ENCODE results near the gene THEM5. TPM values are rescaled to one million over a fixed set of nuclear protein-coding genes. Genes with fewer than 3 reads are reported as not detected.
A peak's percentile ranks its signal among the peaks of the same experiment; 100 is the strongest.
"Not testable (repeated sequence)": the region's sequence is repeated elsewhere in the genome, so short reads cannot be mapped to it uniquely, and the experiment has no call there.

THEM5 gene
- total RNA-seq, 1 donor from 2014 or later = not detected

DNA sequence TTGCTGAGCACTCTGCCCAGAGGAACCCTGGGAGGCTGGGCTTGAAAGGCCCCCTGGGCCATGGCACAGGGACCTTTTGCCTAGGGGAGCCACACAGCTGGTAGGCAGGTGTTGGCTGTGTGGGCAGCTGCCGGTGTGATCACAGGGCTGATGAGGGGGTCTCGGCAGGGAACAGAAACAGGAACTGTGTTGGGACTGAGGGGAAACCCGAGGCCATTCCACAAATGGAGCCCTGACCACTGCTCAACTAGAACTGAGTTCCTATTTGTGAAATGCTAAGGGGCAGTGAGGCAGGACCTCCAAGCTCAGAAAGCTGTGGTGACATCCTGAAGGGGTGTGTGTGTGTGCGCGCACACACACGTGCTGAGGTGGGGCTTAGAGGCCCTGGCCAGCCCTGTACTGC is 6.4 kb upstream of the THEM5 start:
- H3K4me3 Mint-ChIP-seq = no peak overlapping the region
- H3K27ac Mint-ChIP-seq = no peak overlapping the region
- H3K4me1 Mint-ChIP-seq = peaks cover 21% of the 10 kb centered on the region
- no peaks in the 10 kb centered on the region for H3K27me3 Mint-ChIP-seq (ENCODE audit: low read depth)
- DNase-seq (ENCODE audit: low spot score in 2 of 2, unreplicated experiment in 2 of 2) = no peak
- TF ChIP-seq, protein P1, sequence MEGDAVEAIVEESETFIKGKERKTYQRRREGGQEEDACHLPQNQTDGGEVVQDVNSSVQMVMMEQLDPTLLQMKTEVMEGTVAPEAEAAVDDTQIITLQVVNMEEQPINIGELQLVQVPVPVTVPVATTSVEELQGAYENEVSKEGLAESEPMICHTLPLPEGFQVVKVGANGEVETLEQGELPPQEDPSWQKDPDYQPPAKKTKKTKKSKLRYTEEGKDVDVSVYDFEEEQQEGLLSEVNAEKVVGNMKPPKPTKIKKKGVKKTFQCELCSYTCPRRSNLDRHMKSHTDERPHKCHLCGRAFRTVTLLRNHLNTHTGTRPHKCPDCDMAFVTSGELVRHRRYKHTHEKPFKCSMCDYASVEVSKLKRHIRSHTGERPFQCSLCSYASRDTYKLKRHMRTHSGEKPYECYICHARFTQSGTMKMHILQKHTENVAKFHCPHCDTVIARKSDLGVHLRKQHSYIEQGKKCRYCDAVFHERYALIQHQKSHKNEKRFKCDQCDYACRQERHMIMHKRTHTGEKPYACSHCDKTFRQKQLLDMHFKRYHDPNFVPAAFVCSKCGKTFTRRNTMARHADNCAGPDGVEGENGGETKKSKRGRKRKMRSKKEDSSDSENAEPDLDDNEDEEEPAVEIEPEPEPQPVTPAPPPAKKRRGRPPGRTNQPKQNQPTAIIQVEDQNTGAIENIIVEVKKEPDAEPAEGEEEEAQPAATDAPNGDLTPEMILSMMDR (IDR thresholded peaks at IDR 0.05; ENCODE audit: unreplicated experiment) = no peak
- no peaks in the 10 kb centered on the region for H3K9me3 Mint-ChIP-seq
- no peaks in the 10 kb centered on the region for H3K36me3 Mint-ChIP-seq

DNA sequence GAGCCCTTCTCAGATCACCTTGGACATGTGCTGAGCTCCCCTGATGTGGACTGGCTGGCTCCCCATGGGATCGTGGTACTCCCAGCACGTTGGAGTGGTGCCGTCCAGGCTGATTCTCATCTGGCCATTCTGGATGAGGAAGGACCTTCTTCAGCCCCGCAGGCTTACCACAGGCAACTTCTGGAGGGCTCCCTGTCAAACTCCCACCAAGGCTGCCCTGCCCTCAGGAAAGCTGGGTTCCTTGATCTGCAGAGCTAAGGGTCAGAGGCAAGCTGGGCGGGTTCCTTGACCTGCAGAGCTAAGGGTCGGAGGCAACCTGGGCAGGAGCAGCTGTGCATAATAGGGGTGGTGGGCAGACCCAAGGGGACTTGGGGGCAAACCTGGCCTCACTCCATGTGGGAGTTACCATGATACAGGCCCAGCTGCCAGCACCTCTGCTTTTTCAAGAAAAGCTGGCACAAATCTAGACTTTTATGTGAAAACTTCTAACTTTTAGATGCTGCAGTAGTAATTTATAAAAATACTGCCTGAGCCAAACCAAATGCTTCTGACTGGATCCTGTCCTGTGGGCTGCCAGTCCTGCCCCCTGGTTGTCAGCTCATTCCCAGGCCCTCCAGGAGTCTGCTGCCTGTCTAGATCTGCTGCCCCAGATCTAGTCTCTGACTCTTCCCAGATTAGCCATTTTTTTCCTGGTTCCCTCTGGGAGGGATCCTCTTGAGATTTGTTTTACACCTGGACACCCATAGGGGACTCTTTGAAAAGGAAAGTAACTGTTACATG is 5.6 kb upstream of the THEM5 start:
- H3K4me1 Mint-ChIP-seq = peaks cover 21% of the 10 kb centered on the region
- no peak for DNase-seq (ENCODE audit: low spot score in 2 of 2, unreplicated experiment in 2 of 2)
- TF ChIP-seq, protein P1 (IDR thresholded peaks at IDR 0.05; ENCODE audit: unreplicated experiment) = no peak
- no peaks in the 10 kb centered on the region for H3K27me3 Mint-ChIP-seq (ENCODE audit: low read depth)
- no peak overlapping the region for H3K27ac Mint-ChIP-seq
- H3K36me3 Mint-ChIP-seq = no peaks in the 10 kb centered on the region
- H3K4me3 Mint-ChIP-seq = no peak overlapping the region
- no peaks in the 10 kb centered on the region for H3K9me3 Mint-ChIP-seq

DNA sequence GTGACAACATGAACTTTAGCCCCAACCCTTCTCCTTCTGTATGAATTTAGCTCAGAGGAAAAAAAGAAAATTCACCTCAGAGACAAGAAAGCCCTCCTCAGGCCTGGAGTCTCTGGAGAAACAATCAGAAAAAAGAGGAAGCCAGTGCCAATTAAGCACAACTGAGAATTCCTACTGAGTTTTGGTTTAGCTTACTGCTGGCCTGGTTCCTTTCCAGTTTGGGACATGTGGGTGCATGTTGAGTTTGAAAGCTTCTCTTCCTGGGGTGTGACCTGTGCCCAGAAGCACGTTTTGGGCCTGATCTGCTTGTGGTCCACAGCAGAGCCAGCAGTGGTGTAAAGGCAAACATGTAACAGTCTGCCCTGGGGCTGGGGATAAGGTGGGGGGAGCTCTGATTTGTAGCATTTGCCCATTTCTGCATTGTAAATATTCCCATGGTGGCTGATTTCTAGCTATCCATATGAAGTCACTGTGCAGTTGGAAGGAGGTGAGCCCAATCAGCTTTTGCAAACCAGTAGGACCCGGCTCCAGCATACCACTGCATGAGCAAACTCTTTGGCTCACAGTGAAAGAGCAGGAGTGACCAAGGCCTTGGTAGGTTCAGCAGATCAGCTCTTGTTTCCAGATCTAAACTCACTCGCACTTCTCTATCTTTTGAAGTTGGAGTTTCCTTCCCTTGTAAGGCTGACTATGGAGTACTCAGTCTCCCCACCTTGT is 4.7 kb upstream of the THEM5 start:
- H3K36me3 Mint-ChIP-seq = no peaks in the 10 kb centered on the region
- no peak overlapping the region for H3K4me3 Mint-ChIP-seq
- DNase-seq (ENCODE audit: low spot score in 2 of 2, unreplicated experiment in 2 of 2) = no peak
- peaks cover 23% of the 10 kb centered on the region for H3K4me1 Mint-ChIP-seq
- H3K27me3 Mint-ChIP-seq (ENCODE audit: low read depth) = no peaks in the 10 kb centered on the region
- H3K9me3 Mint-ChIP-seq = no peaks in the 10 kb centered on the region
- H3K27ac Mint-ChIP-seq = no peak overlapping the region
- TF ChIP-seq, protein P1 (IDR thresholded peaks at IDR 0.05; ENCODE audit: unreplicated experiment) = no peak

DNA sequence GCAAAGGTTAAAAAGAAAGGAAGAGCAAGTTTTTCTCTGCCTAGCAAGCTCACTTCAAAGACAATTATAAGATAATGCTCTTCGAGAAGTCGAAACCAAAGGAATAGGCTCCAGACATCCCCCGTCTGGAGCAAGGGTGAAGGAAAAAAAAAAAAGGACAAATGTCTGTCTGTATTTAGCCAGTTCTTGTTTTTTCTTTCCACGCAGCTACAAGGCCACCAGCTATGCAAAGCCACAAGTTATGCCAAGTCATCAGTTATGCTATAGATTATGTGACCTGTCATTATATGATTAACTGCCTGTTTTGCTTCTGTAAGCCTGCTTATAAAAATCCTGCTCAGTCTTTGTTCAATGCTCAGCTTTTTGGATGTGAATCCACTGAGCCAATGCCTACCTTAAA is 2.4 kb upstream of the THEM5 start:
- Mint-ChIP-seq H3K27me3 (ENCODE audit: low read depth) (peaks cover 2% of the 10 kb centered on the region), H3K27ac (peak overlapping the region; percentile 80), H3K9me3 (no peaks in the 10 kb centered on the region), H3K4me3 (no peak overlapping the region), H3K4me1 (peaks cover 21% of the 10 kb centered on the region), H3K36me3 (no peaks in the 10 kb centered on the region)
- TF ChIP-seq, protein P1 (IDR thresholded peaks at IDR 0.05; ENCODE audit: unreplicated experiment) = no peak
- DNase-seq (ENCODE audit: low spot score in 2 of 2, unreplicated experiment in 2 of 2) = peak in 1 of 2 experiments; percentile 24

DNA sequence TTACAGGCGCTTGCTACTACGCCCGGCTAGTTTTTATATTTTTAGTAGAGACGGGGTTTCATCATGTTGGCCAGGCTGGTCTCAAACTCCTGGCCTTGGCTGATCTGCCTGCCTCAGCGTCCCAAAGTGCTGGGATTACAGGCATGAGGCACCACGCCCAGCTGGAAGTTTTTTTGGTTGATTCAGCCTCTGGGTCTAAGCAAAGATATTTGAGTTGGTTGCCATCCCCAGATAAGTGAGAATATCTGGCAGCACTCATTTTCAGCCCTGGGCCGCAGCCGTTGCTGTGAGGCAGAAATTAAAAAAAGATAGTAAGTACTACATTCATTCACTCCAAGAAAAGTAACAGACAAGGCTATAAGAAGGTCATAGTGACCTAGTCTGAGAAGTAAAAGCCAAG is 2.0 kb upstream of the THEM5 start:
- Mint-ChIP-seq H3K4me1 (peaks cover 17% of the 10 kb centered on the region), H3K27ac (peak overlapping the region; percentile 80)
- H3K27me3 Mint-ChIP-seq (ENCODE audit: low read depth); H3K9me3 Mint-ChIP-seq; H3K4me3 Mint-ChIP-seq; H3K36me3 Mint-ChIP-seq: not testable (repeated sequence)
- DNase-seq (ENCODE audit: low spot score in 2 of 2, unreplicated experiment in 2 of 2) = peak in 1 of 2 experiments; percentile 31

DNA sequence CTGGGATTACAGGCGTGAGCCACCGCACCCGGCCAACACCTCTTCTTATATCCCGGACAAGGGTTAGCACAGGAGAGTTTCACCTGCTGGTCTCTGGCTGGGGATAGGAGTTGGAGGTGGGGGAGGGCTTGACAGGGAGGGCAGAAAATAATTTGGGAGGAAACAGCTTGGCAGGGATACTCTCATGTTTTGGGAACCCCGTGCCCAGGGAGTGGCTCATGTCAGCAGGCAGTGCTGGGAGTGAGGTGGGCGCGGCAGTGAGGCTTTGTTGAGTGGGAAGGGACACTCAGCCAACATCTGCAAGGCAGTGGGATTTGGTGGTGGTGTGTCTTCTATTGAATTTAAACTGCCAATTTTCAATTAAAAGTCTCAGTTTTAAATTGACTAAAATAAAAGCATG is 1.1 kb upstream of the THEM5 start:
- H3K36me3 Mint-ChIP-seq = no peaks in the 10 kb centered on the region
- peaks cover 3% of the 10 kb centered on the region for H3K27me3 Mint-ChIP-seq (ENCODE audit: low read depth)
- DNase-seq (ENCODE audit: low spot score in 2 of 2, unreplicated experiment in 2 of 2) = peak in 1 of 2 experiments; percentile 19
- peaks cover 17% of the 10 kb centered on the region for H3K4me1 Mint-ChIP-seq
- TF ChIP-seq, protein P1 (IDR thresholded peaks at IDR 0.05; ENCODE audit: unreplicated experiment) = no peak
- H3K27ac Mint-ChIP-seq = no peak overlapping the region
- no peak overlapping the region for H3K4me3 Mint-ChIP-seq
- no peaks in the 10 kb centered on the region for H3K9me3 Mint-ChIP-seq
